ENCODE results near the gene GPX4. TPM values are rescaled to one million over a fixed set of nuclear protein-coding genes. Genes with fewer than 3 reads are reported as not detected.

Gene GPX4, protein sequence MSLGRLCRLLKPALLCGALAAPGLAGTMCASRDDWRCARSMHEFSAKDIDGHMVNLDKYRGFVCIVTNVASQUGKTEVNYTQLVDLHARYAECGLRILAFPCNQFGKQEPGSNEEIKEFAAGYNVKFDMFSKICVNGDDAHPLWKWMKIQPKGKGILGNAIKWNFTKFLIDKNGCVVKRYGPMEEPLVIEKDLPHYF
- total RNA-seq, result 100 to 1,000 TPM; 138 to 275 (median 216) TPM
- 100 to 1,000 TPM; 480 to 562 (median 522) TPM for polyA plus RNA-seq
- long read RNA-seq, donor 1, transcript GPX4-201 (7 exons, 919 nt), result major isoform, 116 of 176 reads
- long read RNA-seq, donor 1, transcript GPX4-204 (6 exons, 536 nt), result minor isoform, 10 of 176 reads
- long read RNA-seq, donor 1, partial matches to known transcripts, result 0 of 176 reads
- long read RNA-seq, donor 1, other reads (novel, unspliced or antisense), result 48 of 176 reads
- long read RNA-seq, donor 2, transcript GPX4-201 (7 exons, 919 nt), result major isoform, 83 of 139 reads
- long read RNA-seq, donor 2, partial matches to known transcripts, result 0 of 139 reads
- long read RNA-seq, donor 2, other reads (novel, unspliced or antisense), result 52 of 139 reads

DNA sequence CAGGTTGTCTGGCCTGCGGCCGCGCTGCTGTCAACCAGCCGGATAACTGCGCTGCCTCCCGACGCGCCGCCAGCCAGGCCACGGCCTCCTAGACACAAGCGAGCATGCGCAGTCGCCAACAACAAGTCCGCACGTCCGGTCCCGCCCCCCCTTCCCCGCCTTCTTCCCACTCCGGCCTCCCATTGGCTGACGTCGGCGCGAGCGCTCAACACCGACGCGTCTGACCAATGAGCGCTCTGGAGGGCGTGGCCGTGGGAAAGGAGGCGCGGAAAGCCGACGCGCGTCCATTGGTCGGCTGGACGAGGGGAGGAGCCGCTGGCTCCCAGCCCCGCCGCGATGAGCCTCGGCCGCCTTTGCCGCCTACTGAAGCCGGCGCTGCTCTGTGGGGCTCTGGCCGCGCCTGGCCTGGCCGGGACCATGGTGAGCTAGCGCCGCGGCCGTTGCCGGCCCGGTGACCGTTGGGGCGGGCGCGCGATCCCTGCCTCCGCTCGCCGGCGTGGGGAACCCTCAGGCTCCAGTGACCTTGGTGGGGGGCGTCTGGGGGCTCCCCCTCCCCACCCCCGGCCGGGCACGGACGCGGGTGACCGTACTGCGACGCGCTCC lies at the start of gene GPX4:
TSS of gene GPX4 (plus strand) at position 287 of the 603 bp plus-strand sequence. CDS start at position 337, 50 bp downstream.
- WGBS, 5 donors, result 0 to 1% (median 0%) methylated on average over 37 to 75 of the region's 75 CpGs
- Histone ChIP-seq H3K4me3 (peak within 1 kb of the TSS; percentile 67 to 88 (median 82)), H3K36me3 (peaks cover 0 to 35% (median 28%) of the 10 kb centered on the region in 6 donors), H3K4me1 (peaks cover 29 to 89% (median 80%) of the 10 kb centered on the region in 6 donors), H3K27me3 (replicated peaks in 1 of 7) (no peaks in the 10 kb centered on the region), H3K27ac (peak within 1 kb of the TSS; percentile 92 to 100 (median 96)), H3K9me3 (no peaks in the 10 kb centered on the region)
- intact Hi-C loops (cut with DNase I; ENCODE audit: low total_unique reads), result no loop called here
- DNase-seq, result peak; percentile 99
- TF ChIP-seq POLR2A (IDR thresholded peaks at IDR 0.05) (peak; percentile 50 to 90 (median 84)), POLR2AphosphoS5 (IDR thresholded peaks at IDR 0.05) (peak; percentile 98 to 99 (median 99))
- TF ChIP-seq, protein P1, sequence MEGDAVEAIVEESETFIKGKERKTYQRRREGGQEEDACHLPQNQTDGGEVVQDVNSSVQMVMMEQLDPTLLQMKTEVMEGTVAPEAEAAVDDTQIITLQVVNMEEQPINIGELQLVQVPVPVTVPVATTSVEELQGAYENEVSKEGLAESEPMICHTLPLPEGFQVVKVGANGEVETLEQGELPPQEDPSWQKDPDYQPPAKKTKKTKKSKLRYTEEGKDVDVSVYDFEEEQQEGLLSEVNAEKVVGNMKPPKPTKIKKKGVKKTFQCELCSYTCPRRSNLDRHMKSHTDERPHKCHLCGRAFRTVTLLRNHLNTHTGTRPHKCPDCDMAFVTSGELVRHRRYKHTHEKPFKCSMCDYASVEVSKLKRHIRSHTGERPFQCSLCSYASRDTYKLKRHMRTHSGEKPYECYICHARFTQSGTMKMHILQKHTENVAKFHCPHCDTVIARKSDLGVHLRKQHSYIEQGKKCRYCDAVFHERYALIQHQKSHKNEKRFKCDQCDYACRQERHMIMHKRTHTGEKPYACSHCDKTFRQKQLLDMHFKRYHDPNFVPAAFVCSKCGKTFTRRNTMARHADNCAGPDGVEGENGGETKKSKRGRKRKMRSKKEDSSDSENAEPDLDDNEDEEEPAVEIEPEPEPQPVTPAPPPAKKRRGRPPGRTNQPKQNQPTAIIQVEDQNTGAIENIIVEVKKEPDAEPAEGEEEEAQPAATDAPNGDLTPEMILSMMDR (IDR thresholded peaks at IDR 0.05 in 8 of 11, conservative IDR thresholded peaks at IDR 0.05 in 3 of 11), result peak in 3 of 11 experiments; percentile 9 to 43 (median 36)

DNA sequence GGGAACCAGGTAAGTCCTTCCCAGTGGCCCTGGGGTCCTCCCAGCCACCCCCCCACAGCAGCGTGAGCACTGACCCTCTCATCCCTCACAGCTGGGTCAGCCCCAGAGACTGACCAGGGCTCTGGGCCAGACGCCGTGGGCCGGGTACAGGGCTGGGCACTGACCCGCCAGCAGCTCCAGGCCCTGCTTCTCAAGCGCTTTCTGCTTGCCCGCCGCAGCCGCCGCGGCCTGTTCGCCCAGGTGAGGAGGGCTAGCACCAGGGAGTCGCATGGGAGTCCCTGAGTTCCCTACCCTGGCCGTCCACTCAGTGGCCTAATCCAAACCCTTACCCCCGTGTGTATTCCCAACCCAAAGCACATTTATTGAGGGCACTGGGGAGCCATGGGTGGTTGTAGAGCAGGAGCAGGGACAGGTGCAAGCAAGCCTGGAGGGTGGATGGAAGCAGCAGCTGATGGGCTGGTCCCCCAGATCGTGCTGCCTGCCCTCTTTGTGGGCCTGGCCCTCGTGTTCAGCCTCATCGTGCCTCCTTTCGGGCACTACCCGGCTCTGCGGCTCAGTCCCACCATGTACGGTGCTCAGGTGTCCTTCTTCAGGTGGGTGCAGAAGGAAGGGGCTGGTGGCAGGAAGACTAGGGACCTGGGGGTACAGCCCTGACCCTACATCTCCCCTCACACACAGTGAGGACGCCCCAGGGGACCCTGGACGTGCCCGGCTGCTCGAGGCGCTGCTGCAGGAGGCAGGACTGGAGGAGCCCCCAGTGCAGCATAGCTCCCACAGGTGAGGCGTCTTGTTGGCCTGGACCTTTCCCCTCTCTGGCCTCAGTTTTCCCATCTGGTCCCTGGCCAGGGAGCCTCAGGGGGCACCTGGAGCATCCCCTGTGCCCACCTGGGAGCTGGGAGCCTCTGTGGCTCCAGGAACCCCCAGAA lies 49.4 kb upstream of the GPX4 start:
- TF ChIP-seq, protein P1 (IDR thresholded peaks at IDR 0.05 in 8 of 11, conservative IDR thresholded peaks at IDR 0.05 in 3 of 11), result no peak
- TF ChIP-seq POLR2AphosphoS5 (IDR thresholded peaks at IDR 0.05), result peak in 1 of 3 donors; percentile 6
- TF ChIP-seq POLR2A (IDR thresholded peaks at IDR 0.05), result no peak
- H3K36me3 ChIP-seq, result peaks cover 2 to 77% (median 45%) of the 10 kb centered on the region in 6 donors
- H3K4me3 ChIP-seq, result no peak overlapping the region
- 92 to 97% (median 94%) methylated on average over 17 to 28 of the region's 28 CpGs for WGBS, 5 donors
- H3K27ac ChIP-seq, result no peak overlapping the region
- intact Hi-C loops (cut with DNase I; ENCODE audit: low total_unique reads), result no loop called here
- DNase-seq, result peak; percentile 61
- H3K9me3 ChIP-seq, result peaks cover 17 to 48% (median 38%) of the 10 kb centered on the region in 8 donors
- peaks cover 0 to 13% (median 5%) of the 10 kb centered on the region in 6 donors for H3K4me1 ChIP-seq
- H3K27me3 ChIP-seq (replicated peaks in 1 of 7), result no peaks in the 10 kb centered on the region

DNA sequence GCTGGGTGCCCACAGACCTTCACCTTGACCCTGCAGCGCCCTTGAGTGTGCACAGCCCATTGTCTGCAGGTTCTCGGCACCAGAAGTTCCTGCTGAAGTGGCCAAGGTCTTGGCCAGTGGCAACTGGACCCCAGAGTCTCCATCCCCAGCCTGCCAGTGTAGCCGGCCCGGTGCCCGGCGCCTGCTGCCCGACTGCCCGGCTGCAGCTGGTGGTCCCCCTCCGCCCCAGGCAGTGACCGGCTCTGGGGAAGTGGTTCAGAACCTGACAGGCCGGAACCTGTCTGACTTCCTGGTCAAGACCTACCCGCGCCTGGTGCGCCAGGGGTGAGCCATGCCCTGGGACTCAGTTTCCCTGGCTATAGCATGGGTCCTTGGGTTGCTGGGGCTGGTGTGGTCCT lies 48.8 kb upstream of the GPX4 start:
- peaks cover 2 to 83% (median 45%) of the 10 kb centered on the region in 6 donors for H3K36me3 ChIP-seq
- intact Hi-C loops (cut with DNase I; ENCODE audit: low total_unique reads), result no loop called here

More for the DNA sequence above, 48.8 kb upstream of the GPX4 start:
- peaks cover 0 to 13% (median 5%) of the 10 kb centered on the region in 6 donors for H3K4me1 ChIP-seq
- no peak for TF ChIP-seq POLR2AphosphoS5 (IDR thresholded peaks at IDR 0.05)
- no peaks in the 10 kb centered on the region for H3K27me3 ChIP-seq (replicated peaks in 1 of 7)
- H3K27ac ChIP-seq, result no peak overlapping the region
- no peak overlapping the region for H3K4me3 ChIP-seq
- no peak for DNase-seq
- peaks cover 17 to 55% (median 42%) of the 10 kb centered on the region in 8 donors for H3K9me3 ChIP-seq
- WGBS, 5 donors, result 90 to 96% (median 93%) methylated on average over 3 to 14 of the region's 14 CpGs

All from spleen (tissue), 13 donors.